Pons (tissue), 1 donor: ENCODE results near the gene SCYL2.

Experiments used
- DNase-seq: peaks from one replicate; pipeline ENCODE4 v3.0.0-alpha.2; 2016; ENCODE audit warnings: low spot score

Gene SCYL2

GRCh38 chr12:100375038-100375735, 108.2 kb downstream of the SCYL2 start:
- DNase-seq, result peak; percentile 88

GRCh38 chr12:100376161-100376560, 109.2 kb downstream of the SCYL2 start:
- no peak for DNase-seq

DNA sequence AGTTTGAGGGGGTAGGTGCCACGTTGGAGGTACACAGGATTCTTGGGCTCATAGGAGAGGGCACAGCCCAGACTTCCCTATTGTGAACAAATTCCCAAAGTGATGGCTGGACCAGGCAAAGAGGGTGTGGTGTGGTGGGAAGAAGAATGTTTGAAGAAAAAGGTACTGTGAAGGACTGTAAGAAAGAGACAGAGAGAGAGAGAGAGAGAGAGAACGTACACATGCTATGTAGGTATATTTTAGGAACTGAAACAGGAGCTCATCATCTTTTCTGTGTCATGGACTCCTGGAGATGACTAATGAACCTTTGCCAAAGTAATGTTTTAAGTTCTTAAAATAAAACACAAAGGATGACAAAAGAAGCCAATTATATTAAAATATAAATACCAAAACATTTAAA, 114.4 kb downstream of the SCYL2 start:
- no peak for DNase-seq

- DNase-seq, result no peak
Measured at GRCh38 chr12:100382338-100382737, 115.4 kb downstream of the SCYL2 start.

GRCh38 chr12:100383586-100384558, 116.9 kb downstream of the SCYL2 start:
- DNase-seq, result no peak

DNA sequence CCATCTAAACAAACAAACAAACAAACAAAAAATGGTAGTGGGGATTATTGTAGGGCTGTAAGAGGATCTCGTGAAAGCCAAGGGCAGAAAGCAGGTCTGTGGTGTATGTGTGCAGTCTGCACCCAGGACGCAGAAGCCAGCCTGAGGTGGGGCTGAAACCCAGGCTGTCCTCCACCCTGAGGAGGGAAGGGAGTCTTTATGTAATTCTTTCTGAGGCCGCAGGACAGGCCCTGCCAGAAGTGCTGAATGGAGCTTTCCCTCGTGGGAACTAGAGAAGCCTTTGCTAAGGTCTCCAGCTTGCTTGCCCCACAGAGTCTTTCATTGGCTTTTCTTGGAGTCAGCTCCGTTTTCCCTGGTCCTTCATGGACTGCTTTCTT, 117.6 kb downstream of the SCYL2 start:
- DNase-seq, result no peak

GRCh38 chr12:100388382-100388781, 121.4 kb downstream of the SCYL2 start:
- no peak for DNase-seq
